Transverse colon (tissue), 3 donors: ENCODE data around the gene SMIM1.

Experiments
- EP300 ChIP-seq: sonication (generic); formaldehyde crosslinking; IDR thresholded peaks from one replicate; pipeline ENCODE4 v1.6.1; 2017; ENCODE audit warnings: antibody characterized with exemption, low read depth
- POLR2A ChIP-seq: fragments of 450-650 bp; IDR thresholded peaks from one replicate; pipeline ENCODE4 v1.6.1; 2016; ENCODE audit warnings: antibody characterized with exemption, mild to moderate bottlenecking, moderate library complexity
- TF ChIP-seq, protein P1 (sequence below), 5 experiments: fragments of 200-600 bp in 3 of 5; fragments of 450-650 bp in 2 of 5; sonication (generic) in 3 of 5; IDR thresholded peaks; 1 replicate in 2 of 5; 2 replicates in 3 of 5; pipeline ENCODE4 v1.5.1; 2016 to 2017; ENCODE audit warnings: antibody characterized with exemption in 5 of 5, inconsistent platforms in 3 of 5, mild to moderate bottlenecking in 2 of 5, moderate library complexity in 1 of 5

DNA sequence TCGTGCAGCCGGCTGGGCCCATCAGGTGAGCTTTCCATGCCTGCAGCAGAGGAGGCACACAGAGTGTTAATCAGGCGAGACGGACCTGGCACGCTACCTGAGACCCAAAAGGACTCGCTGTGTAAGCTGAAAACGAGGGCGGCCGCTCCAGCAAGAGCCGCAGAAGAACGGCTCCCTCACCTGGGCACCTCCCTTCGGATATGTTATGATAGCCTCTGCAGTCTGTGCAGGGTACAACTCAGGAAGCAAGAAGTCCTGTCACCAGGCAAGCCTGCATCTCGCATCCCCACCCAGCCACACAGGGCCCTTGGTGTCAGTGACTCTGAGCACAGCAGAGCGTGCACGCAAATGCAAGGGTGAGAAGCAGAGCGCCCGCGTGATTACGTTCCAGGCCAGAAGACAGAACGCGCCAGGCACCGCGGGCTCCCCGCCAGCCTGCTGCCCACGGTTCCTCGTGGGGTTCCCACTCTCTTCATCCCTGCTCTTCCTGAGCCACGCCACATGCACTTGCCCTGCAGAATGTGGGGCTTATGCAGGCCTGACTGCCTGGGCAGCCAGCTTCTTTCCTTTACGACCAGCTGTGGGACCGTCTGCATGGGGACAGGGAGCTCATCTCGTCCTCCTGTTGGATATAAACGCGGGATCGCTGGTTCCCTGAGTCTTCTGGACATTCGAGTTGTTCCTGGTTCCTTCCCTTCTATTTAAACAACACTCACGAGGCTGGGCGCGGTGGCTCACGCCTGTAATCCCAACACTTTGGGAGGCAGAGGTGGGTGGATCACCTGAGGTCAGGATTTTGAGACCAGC, 44.0 kb downstream of the SMIM1 start:
- TF ChIP-seq, protein P1, sequence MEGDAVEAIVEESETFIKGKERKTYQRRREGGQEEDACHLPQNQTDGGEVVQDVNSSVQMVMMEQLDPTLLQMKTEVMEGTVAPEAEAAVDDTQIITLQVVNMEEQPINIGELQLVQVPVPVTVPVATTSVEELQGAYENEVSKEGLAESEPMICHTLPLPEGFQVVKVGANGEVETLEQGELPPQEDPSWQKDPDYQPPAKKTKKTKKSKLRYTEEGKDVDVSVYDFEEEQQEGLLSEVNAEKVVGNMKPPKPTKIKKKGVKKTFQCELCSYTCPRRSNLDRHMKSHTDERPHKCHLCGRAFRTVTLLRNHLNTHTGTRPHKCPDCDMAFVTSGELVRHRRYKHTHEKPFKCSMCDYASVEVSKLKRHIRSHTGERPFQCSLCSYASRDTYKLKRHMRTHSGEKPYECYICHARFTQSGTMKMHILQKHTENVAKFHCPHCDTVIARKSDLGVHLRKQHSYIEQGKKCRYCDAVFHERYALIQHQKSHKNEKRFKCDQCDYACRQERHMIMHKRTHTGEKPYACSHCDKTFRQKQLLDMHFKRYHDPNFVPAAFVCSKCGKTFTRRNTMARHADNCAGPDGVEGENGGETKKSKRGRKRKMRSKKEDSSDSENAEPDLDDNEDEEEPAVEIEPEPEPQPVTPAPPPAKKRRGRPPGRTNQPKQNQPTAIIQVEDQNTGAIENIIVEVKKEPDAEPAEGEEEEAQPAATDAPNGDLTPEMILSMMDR (IDR thresholded peaks at IDR 0.05), result no peak
- no peak for TF ChIP-seq POLR2A
- TF ChIP-seq EP300, result no peak
